Suprapubic skin (tissue), 4 donors: ENCODE results near the gene ATXN1. TPM values are rescaled to one million over a fixed set of nuclear protein-coding genes. Genes with fewer than 3 reads are reported as not detected.
"Not testable (repeated sequence)": the region's sequence is repeated elsewhere in the genome, so short reads cannot be mapped to it uniquely, and the experiment has no call there.

Experiments
- DNase-seq, 2 donors: peaks; one replicate each; pipeline ENCODE4 v3.0.0-alpha.2; 2019; ENCODE audit warnings: low spot score in 2 of 2
- H3K27ac ChIP-seq: fragments of 200-600 bp; sonication (generic); one replicate; pipeline ENCODE4 v1.5.1; 2019
- H3K27me3 ChIP-seq: fragments of 200-600 bp; sonication (generic); one replicate; pipeline ENCODE4 v1.5.1; 2019
- H3K36me3 ChIP-seq: fragments of 200-600 bp; sonication (generic); one replicate; pipeline ENCODE4 v1.5.1; 2019
- H3K4me1 ChIP-seq: fragments of 200-600 bp; sonication (generic); one replicate; pipeline ENCODE4 v1.5.1; 2019
- H3K4me3 ChIP-seq: fragments of 200-600 bp; sonication (generic); one replicate; pipeline ENCODE4 v1.5.1; 2019; ENCODE audit warnings: mild to moderate bottlenecking
- H3K9me3 ChIP-seq: fragments of 200-600 bp; sonication (generic); one replicate; pipeline ENCODE4 v1.5.1; 2019
- CTCF ChIP-seq, 2 donors: fragments of 200-600 bp in 1 of 2; fragments of 450-650 bp in 1 of 2; sonication (generic) in 1 of 2; IDR thresholded peaks; one replicate each; pipeline ENCODE4 v1.5.1; 2016 to 2019; ENCODE audit warnings: antibody characterized with exemption in 2 of 2, mild to moderate bottlenecking in 1 of 2, moderate library complexity in 1 of 2
- EP300 ChIP-seq: sonication (generic); formaldehyde crosslinking; IDR thresholded peaks from one replicate; pipeline ENCODE4 v1.6.1; 2017; ENCODE audit warnings: antibody characterized with exemption
- POLR2A ChIP-seq, 2 donors: fragments of 450-650 bp; IDR thresholded peaks; one replicate each; pipeline ENCODE4 v1.6.1; 2017; ENCODE audit warnings: antibody characterized with exemption in 2 of 2, mild to moderate bottlenecking in 2 of 2, moderate library complexity in 2 of 2
- POLR2AphosphoS5 ChIP-seq, 3 donors: sonication (generic); formaldehyde crosslinking; IDR thresholded peaks; one replicate each; pipeline ENCODE4 v1.6.1; 2017; ENCODE audit warnings: antibody characterized with exemption in 3 of 3
- WGBS: methylation state at CpG from one replicate; pipeline ENCODE4 v1.1.5; 2018; 5-methylcytosine and 5-hydroxymethylcytosine counted together
- total RNA-seq, 4 donors: library from RNA; depleted of rRNA; stranded (reverse); fragments of >200 nt; gene quantifications; one replicate each; pipeline ENCODE4 v1.1.0, GENCODE V29; 2016

ATXN1 gene
- total RNA-seq, 4 donors from 2014 or later: 32.8 to 95.4 (median 42.4) TPM

DNA sequence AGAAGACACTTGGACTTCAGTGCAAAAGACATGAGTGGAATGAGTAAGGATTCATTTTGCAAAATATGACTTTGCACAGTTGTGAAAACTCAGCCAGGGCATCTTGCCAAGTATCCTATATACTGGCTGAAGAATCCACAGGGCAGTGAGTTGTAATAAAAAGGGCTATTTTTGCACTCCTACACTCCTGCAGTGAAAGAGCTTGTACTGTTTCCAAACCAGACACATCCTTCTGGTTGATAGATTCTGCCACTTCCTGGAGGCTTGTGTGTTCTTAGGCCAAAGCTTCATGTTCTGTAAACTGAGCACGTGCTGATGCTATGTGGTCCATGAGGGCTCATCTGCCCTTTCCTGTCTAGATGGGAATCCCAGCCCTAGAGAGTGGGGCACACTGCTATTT lies 488.0 kb downstream of the ATXN1 start:
- Histone ChIP-seq H3K27me3 (no peaks in the 10 kb centered on the region), H3K9me3 (no peaks in the 10 kb centered on the region), H3K4me1 (peaks cover 16% of the 10 kb centered on the region), H3K36me3 (no peaks in the 10 kb centered on the region), H3K4me3 (no peak overlapping the region), H3K27ac (no peak overlapping the region)
- 53% methylated on average over 1 of the region's 1 CpG for WGBS
- TF ChIP-seq EP300 (no peak), POLR2A (IDR thresholded peaks at IDR 0.05) (no peak), POLR2AphosphoS5 (IDR thresholded peaks at IDR 0.05) (no peak), CTCF (IDR thresholded peaks at IDR 0.05) (no peak)
- DNase-seq: no peak

- Histone ChIP-seq H3K27me3 (no peaks in the 10 kb centered on the region), H3K4me1 (peaks cover 5% of the 10 kb centered on the region), H3K4me3 (no peak overlapping the region), H3K27ac (no peak overlapping the region), H3K36me3 (no peaks in the 10 kb centered on the region), H3K9me3 (no peaks in the 10 kb centered on the region)
- 58% methylated on average over 1 of the region's 1 CpG for WGBS
- DNase-seq: no peak
- no peak for TF ChIP-seq POLR2AphosphoS5 (IDR thresholded peaks at IDR 0.05)
- TF ChIP-seq EP300: no peak
- TF ChIP-seq CTCF (IDR thresholded peaks at IDR 0.05): no peak
- TF ChIP-seq POLR2A (IDR thresholded peaks at IDR 0.05): no peak
These were observed 489.1 kb downstream of the ATXN1 start for GRCh38 chr6:16272201-16272600.

DNA sequence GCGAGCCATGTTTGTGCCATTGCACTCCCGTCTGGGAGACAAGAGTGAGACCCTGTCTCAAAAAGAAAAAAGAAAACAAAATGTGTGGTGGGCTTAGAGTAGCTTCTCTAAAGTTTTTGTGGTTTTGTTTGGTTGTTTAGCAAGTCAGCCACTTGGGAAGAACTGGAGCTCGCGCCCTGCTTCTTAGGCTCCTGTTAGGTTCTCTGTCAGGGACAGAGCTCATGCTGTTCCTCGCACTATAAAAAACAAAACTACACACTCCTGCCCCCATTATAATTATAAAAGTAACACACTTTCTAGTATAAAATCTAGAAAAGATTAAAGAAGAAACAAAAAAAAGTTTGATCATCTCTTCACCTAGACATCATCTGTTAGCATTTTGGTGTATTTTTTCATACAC lies 489.8 kb downstream of the ATXN1 start:
- Histone ChIP-seq H3K9me3 (no peaks in the 10 kb centered on the region), H3K4me3 (no peak overlapping the region), H3K4me1 (no peaks in the 10 kb centered on the region), H3K36me3 (no peaks in the 10 kb centered on the region), H3K27ac (no peak overlapping the region), H3K27me3 (no peaks in the 10 kb centered on the region)
- TF ChIP-seq POLR2AphosphoS5 (IDR thresholded peaks at IDR 0.05) (no peak), EP300 (no peak), POLR2A (IDR thresholded peaks at IDR 0.05) (no peak)
- no peak for DNase-seq
- WGBS: 95% methylated on average over 5 of the region's 5 CpGs

- no peak for TF ChIP-seq CTCF (IDR thresholded peaks at IDR 0.05)
- TF ChIP-seq POLR2AphosphoS5 (IDR thresholded peaks at IDR 0.05): no peak
- TF ChIP-seq POLR2A (IDR thresholded peaks at IDR 0.05): no peak
- TF ChIP-seq EP300: no peak
- no peaks in the 10 kb centered on the region for H3K27me3 ChIP-seq
- no peak for DNase-seq
- H3K36me3 ChIP-seq: no peaks in the 10 kb centered on the region
- no peak overlapping the region for H3K27ac ChIP-seq
- no peaks in the 10 kb centered on the region for H3K9me3 ChIP-seq
- no peaks in the 10 kb centered on the region for H3K4me1 ChIP-seq
- no peak overlapping the region for H3K4me3 ChIP-seq
- 90% methylated on average over 5 of the region's 5 CpGs for WGBS
These were observed 491.0 kb downstream of the ATXN1 start for GRCh38 chr6:16270178-16270794.

DNA sequence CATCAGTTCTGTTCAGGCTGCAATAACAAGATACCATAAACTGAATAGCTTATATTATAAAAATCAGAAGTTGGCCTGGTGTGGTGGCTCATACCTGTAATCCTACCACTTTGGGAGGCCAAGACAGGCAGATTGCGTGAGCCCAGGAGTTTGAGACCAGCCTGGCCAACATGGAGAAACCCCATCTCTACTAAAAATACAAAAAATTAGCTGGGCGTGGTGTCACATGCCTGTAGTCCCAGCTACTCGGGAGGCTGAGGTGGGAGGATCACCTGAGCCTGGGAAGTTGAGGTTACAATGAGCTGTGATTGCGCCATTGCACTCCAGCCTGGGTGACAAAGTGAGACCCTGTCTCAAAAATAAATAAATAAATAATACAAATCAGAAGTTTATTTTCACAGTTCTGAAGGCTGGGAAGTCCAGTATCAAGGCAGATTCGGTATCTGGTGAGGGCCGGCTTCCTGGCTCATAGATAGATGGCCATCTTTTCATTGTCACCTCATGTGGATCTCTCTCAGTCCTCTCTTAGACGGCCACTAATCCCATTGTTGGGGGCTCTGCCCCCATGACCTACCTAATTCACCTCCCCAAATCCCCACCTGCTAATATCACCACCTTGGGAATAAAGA lies 491.7 kb downstream of the ATXN1 start:
- WGBS: 87% methylated on average over 7 of the region's 7 CpGs
- H3K27me3 ChIP-seq, H3K4me3 ChIP-seq, H3K36me3 ChIP-seq, H3K4me1 ChIP-seq, DNase-seq, H3K9me3 ChIP-seq, H3K27ac ChIP-seq: not testable (repeated sequence)

- H3K27ac ChIP-seq: no peak overlapping the region
- DNase-seq: no peak
- no peaks in the 10 kb centered on the region for H3K9me3 ChIP-seq
- no peaks in the 10 kb centered on the region for H3K4me1 ChIP-seq
- WGBS: 91% methylated on average over 13 of the region's 23 CpGs
- H3K27me3 ChIP-seq: no peaks in the 10 kb centered on the region
- no peaks in the 10 kb centered on the region for H3K36me3 ChIP-seq
- H3K4me3 ChIP-seq: no peak overlapping the region
- TF ChIP-seq CTCF (IDR thresholded peaks at IDR 0.05): no peak
- TF ChIP-seq POLR2A (IDR thresholded peaks at IDR 0.05): no peak
- no peak for TF ChIP-seq POLR2AphosphoS5 (IDR thresholded peaks at IDR 0.05)
- no peak for TF ChIP-seq EP300
These were observed 493.6 kb downstream of the ATXN1 start for GRCh38 chr6:16267428-16268263.
